GM12878 (cell line): Measurements from ENCODE around the gene CLSTN2.

Experiments used
- BRCA1 ChIP-seq: IDR thresholded peaks from 2 replicates; pipeline ENCODE4 v1.6.1; 2011; ENCODE audit warnings: low read depth, low read length, improper control_type of control experiment
- CHD1 ChIP-seq: IDR thresholded peaks from 2 replicates; pipeline ENCODE4 v1.6.1; 2012; ENCODE audit warnings: low read depth, low read length, improper control_type of control experiment
- CTCF ChIP-seq, 3 experiments: IDR thresholded peaks in 2 of 3; conservative IDR thresholded peaks in 1 of 3; 2 replicates each; pipeline ENCODE4 v1.5.1; 2011; ENCODE audit warnings: low read depth in 3 of 3, low read length in 3 of 3, mild to moderate bottlenecking in 3 of 3, control low read depth in 2 of 3, moderate library complexity in 2 of 3, inconsistent platforms in 1 of 3, mixed read lengths in 1 of 3; ENCODE audit not compliant: control insufficient read depth in 2 of 3, insufficient read depth in 1 of 3; ENCODE audit errors: extremely low read depth in 1 of 3
- ETV6 ChIP-seq, 2 experiments: fragments of 450-650 bp in 1 of 2; IDR thresholded peaks in 1 of 2; conservative IDR thresholded peaks in 1 of 2; 2 replicates each; pipeline ENCODE4 v1.6.1; 2014; ENCODE audit warnings: antibody characterized with exemption in 1 of 2, borderline replicate concordance in 1 of 2, low read depth in 1 of 2, mild to moderate bottlenecking in 1 of 2, moderate library complexity in 1 of 2
- EZH2 ChIP-seq: IDR thresholded peaks from 2 replicates; pipeline ENCODE4 v1.6.1; 2012; ENCODE audit warnings: low read depth, mild to moderate bottlenecking, control low read depth, inconsistent platforms, low read length, borderline replicate concordance; ENCODE audit not compliant: control insufficient read depth
- HDGF ChIP-seq: fragments of 450-650 bp; IDR thresholded peaks from 2 replicates; pipeline ENCODE4 v1.6.1; 2016; ENCODE audit warnings: antibody characterized with exemption
- MTA3 ChIP-seq: IDR thresholded peaks from 2 replicates; pipeline ENCODE4 v1.6.1; 2012; ENCODE audit warnings: low read length, inconsistent platforms, borderline replicate concordance
- NFIC ChIP-seq: IDR thresholded peaks from 2 replicates; pipeline ENCODE4 v1.6.1; 2012; ENCODE audit warnings: low read depth, mild to moderate bottlenecking, inconsistent platforms, low read length, moderate library complexity
- POLR2A ChIP-seq: IDR thresholded peaks from 2 replicates; pipeline ENCODE4 v1.6.1; 2011; ENCODE audit warnings: low read depth, mild to moderate bottlenecking, low read length
- RBBP5 ChIP-seq: fragments of 200-600 bp; sonication (generic); conservative IDR thresholded peaks from 2 replicates; pipeline ENCODE4 v1.6.1; 2016
- SMC3 ChIP-seq: IDR thresholded peaks from 2 replicates; pipeline ENCODE4 v1.6.1; 2011; ENCODE audit warnings: low read length, improper control_type of control experiment, borderline replicate concordance
- TAF1 ChIP-seq: IDR thresholded peaks from 2 replicates; pipeline ENCODE4 v1.6.1; 2011; ENCODE audit warnings: mild to moderate bottlenecking, low read depth, low read length, borderline replicate concordance
- TF ChIP-seq, protein P1 (sequence below): IDR thresholded peaks from 2 replicates; pipeline ENCODE4 v1.6.1; 2012; ENCODE audit warnings: mild to moderate bottlenecking, low read depth, low read length

DNA sequence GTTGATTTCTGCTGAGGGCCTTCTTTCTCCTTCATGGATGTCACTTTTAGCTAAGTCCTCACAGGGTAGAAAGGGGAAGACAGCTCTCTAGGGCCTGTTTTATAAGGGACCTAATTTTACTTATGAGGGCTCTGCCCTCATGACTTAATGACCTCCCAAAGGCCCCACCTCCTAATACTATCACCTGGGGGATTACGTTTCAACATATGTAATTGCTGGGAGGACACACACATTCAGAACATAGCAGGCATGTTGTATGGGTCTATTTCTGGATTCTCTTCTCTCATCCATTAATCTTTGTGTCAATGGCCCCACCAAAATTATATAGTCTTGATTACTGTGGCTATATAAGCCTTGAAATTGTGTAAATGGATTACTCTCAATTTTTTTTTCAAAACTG is 255.0 kb downstream of the CLSTN2 start:
- TF ChIP-seq BRCA1, result no peak
- TF ChIP-seq EZH2, result no peak
- TF ChIP-seq HDGF, result no peak
- TF ChIP-seq, protein P1, sequence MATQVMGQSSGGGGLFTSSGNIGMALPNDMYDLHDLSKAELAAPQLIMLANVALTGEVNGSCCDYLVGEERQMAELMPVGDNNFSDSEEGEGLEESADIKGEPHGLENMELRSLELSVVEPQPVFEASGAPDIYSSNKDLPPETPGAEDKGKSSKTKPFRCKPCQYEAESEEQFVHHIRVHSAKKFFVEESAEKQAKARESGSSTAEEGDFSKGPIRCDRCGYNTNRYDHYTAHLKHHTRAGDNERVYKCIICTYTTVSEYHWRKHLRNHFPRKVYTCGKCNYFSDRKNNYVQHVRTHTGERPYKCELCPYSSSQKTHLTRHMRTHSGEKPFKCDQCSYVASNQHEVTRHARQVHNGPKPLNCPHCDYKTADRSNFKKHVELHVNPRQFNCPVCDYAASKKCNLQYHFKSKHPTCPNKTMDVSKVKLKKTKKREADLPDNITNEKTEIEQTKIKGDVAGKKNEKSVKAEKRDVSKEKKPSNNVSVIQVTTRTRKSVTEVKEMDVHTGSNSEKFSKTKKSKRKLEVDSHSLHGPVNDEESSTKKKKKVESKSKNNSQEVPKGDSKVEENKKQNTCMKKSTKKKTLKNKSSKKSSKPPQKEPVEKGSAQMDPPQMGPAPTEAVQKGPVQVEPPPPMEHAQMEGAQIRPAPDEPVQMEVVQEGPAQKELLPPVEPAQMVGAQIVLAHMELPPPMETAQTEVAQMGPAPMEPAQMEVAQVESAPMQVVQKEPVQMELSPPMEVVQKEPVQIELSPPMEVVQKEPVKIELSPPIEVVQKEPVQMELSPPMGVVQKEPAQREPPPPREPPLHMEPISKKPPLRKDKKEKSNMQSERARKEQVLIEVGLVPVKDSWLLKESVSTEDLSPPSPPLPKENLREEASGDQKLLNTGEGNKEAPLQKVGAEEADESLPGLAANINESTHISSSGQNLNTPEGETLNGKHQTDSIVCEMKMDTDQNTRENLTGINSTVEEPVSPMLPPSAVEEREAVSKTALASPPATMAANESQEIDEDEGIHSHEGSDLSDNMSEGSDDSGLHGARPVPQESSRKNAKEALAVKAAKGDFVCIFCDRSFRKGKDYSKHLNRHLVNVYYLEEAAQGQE, result no peak
- no peak for TF ChIP-seq POLR2A
- no peak for TF ChIP-seq RBBP5
- no peak for TF ChIP-seq TAF1
- TF ChIP-seq NFIC, result no peak
- no peak for TF ChIP-seq CTCF (IDR thresholded peaks at IDR 0.05 in 2 of 3, conservative IDR thresholded peaks at IDR 0.05 in 1 of 3; ENCODE audit: control insufficient read depth in 2 of 3, extremely low read depth in 1 of 3, insufficient read depth in 1 of 3, low read depth in 3 of 3, low read length in 3 of 3)
- no peak for TF ChIP-seq MTA3
- TF ChIP-seq CHD1, result no peak
- no peak for TF ChIP-seq SMC3
- TF ChIP-seq ETV6 (conservative IDR thresholded peaks at IDR 0.05 in 1 of 2, IDR thresholded peaks at IDR 0.05 in 1 of 2; ENCODE audit: borderline replicate concordance in 1 of 2, low read depth in 1 of 2), result no peak
